GOT3 (cell line): Measurements from ENCODE around the gene ANKH.

Source experiments
- DNase-seq: peaks from one replicate; lab custom pipeline; 2025; ENCODE audit warnings: mixed read lengths; lab: John Stamatoyannopoulos, UW

The ANKH gene

GRCh38 chr5:14684757-14685156 is 186.8 kb downstream of the ANKH start:
- DNase-seq = no peak

- no peak for DNase-seq
Measured at GRCh38 chr5:14683906-14684455, 187.6 kb downstream of the ANKH start.

GRCh38 chr5:14681236-14681752 is 190.3 kb downstream of the ANKH start:
- DNase-seq = no peak

GRCh38 chr5:14679595-14679994 is 192.0 kb downstream of the ANKH start:
- DNase-seq = no peak

DNA sequence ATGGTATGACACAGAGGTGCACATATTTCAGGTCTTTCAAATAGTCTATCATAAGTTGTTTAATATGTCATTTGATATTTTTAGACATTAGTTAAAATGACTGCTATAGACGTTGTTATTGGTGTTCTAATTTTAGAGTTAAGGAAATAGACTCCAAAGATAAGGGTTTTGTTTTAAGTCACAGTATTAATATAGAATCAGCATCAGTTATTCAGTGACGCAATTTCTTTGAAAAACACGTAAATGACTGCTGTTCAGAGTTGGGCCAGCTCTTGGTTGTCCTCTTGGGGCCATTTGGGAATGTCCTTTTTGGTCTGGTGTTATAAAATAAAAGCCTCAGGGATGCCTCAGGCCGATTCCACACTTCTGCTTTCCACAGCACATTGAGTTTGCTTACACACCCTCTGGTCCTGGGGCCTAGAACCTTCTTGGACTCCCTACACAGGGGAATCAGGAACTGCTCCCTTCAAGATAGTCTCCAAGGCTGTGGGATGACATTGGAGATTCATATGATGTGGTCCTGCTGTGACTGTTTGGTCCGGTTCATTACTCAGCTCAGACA is 192.7 kb downstream of the ANKH start:
- DNase-seq = no peak

DNA sequence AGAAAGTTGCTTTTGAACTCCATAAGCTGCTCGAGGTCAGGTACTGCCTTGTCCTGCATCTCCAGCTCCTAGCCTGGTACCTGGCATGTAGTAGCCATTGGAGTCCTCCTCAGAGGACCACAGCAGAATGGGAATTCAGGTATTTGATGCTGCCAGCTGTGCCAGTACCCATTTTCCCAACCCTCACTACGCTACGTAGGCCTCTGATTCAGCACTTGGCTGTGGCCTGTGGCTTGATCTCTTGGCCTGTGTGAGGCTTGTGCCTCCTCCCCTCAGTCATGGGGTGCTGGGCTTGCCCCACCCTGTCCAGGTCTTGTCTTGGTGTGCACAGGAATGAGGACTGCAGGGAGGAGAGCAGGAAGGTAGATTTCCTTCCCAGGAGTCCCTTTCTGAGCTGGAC is 195.3 kb downstream of the ANKH start:
- no peak for DNase-seq

GRCh38 chr5:14675865-14676300 is 195.7 kb downstream of the ANKH start:
- no peak for DNase-seq

DNA sequence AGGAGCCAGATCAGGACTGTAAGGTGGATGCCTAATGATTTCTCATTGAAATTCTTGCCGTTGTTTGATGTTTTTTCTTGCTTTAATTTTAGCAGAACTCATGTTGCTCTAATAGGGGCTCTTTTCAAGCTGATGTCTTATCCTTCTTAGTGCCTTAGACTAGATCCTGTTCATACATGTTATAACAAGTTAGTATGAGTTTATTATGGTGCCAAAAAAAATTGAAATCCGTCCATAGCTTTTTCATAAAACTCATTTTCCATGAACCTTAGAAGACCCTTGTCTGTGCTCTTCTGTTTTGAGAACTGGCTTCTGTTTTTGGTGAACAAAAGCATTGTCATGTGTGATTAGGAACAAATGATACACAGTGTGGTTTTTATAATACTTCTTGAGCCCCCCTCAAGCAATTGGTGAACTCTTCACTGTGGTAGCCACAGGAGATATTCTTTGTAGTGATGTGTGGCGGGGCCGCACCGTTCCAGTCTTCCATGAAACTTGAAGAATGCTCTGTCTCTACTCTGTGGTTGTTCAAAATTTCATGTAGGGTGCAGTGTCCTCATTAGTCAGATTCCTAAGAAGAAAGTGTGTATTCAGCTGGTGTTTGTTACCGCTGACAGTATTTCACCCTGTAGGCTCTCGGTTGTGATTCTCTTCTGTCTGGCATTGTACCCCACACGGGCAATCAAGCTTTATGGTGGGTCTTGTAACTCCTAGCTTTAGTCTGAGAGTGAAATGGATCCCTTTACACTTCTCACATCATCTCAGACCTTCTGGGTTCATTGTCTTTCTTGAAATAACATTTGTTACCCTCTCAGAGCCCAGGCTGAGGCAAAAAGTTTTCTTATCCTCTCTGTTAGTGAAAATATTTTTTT is 196.4 kb downstream of the ANKH start:
- DNase-seq = no peak

DNA sequence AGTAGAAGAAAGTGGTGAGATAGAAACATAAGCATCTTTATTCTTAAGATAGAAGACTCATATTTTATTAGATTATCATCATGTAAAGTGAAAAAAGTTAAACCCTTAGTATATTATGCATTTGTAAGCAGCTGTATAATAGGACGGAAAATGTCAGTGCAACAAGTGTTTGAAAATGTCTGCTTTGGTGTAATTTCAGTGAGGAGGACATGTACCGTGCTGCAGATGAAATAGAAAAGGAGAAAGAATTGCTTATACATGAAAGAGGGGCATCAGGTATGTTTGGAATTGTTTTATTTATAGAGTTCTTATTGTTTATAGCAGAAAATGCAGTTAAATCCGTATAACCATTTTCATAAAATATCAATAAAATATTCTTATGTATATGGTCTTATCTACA is 198.1 kb downstream of the ANKH start:
- no peak for DNase-seq

GRCh38 chr5:14672484-14673394 is 198.8 kb downstream of the ANKH start:
- no peak for DNase-seq

DNA sequence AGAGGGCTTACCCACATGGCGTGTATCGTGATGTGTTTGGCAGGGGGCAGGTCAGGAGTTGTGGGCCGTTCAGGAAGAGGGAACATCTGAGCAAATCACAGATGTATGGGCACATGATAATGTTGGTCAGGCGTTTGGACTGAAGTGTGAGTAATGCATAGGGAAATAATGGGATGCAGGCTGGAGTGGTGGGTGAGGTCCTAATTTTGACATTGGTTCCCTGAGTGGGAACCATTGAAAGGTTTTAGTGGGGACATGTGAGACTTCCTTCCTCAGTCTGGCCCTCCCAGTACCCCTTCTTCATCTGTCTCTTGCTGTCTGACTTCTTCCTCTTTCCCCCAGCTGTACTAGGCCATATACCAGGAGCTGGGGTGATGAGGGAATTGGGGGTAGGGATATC is 199.5 kb downstream of the ANKH start:
- DNase-seq = no peak

GRCh38 chr5:14671414-14671813 is 200.2 kb downstream of the ANKH start:
- DNase-seq = no peak

- no peak for DNase-seq
Measured at GRCh38 chr5:14669975-14670374, 201.6 kb downstream of the ANKH start.

DNA sequence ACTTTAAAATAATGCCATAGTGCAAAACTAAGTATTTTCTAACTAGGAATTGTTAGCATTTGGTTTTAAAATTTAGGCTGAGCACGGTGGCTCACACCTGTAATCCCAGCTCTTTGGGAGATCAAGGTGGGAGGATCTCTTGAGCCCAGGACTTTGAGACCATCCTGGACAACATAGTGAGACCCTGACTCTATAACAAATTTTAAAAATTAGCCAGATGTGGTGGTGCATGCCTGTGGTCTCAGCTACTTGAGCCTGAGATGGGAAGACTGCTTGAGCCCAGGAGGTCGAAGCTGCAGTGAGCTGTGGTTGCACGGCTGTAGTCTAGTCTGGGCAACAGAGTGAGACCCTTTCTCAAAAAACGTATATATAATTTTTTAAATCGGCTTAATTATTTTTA is 202.2 kb downstream of the ANKH start:
- DNase-seq = no peak

- no peak for DNase-seq
Measured at GRCh38 chr5:14668181-14668591, 203.4 kb downstream of the ANKH start.

DNA sequence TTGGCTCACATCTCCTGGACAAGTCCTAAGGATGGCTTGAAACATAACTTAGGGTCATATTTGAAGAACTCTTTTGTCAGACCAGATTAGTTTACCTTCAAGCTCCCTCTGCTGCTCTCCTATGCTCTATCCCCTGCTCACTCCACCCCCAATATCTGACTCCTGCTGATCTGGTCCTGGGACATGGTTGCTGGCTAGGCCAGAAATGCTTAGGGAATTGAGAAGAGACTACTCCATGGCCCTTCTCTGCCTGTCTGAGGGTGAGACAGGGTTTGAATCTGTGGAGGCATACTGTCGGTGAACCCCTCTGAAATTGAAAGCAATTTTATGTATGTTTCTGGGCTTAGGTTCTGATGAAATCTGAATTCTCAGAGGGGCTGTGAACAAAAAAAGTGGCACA is 203.8 kb downstream of the ANKH start:
- no peak for DNase-seq

GRCh38 chr5:14667290-14667689 is 204.3 kb downstream of the ANKH start:
- no peak for DNase-seq

GRCh38 chr5:14666357-14666756 is 205.2 kb downstream of the ANKH start:
- DNase-seq = no peak

GRCh38 chr5:14665949-14666348 is 205.6 kb downstream of the ANKH start:
- DNase-seq = no peak

GRCh38 chr5:14665101-14665822 is 206.3 kb downstream of the ANKH start:
- no peak for DNase-seq
